ENCODE measurements around the gene MIEF1. TPM values are rescaled to one million over a fixed set of nuclear protein-coding genes. Genes with fewer than 3 reads are reported as not detected.

Gene MIEF1
- polyA plus RNA-seq, 1 of the 3 experiments (the other 2 are of a cell fraction), result 7.5 TPM

GRCh38 chr22:39492186-39492585 lies 9.9 kb upstream of the MIEF1 start:
- H3K4me3 ChIP-seq (ENCODE audit: low read depth in 2 of 2, low read length in 1 of 2), result no peak overlapping the region
- 18% methylated on average over 1 of the region's 3 CpGs for WGBS (ENCODE audit: low lambda C conversion rate)
- H3F3A ChIP-seq (replicated peaks; ENCODE audit: insufficient read depth), result no peaks in the 10 kb centered on the region
- H3K27me3 ChIP-seq (ENCODE audit: insufficient read depth), result no peaks in the 10 kb centered on the region
- H2AFZ ChIP-seq (ENCODE audit: low read depth), result no peak overlapping the region
- no peak overlapping the region for H3K4me2 ChIP-seq
- no peaks in the 10 kb centered on the region for H3K36me3 ChIP-seq (replicated peaks in 1 of 2; ENCODE audit: control insufficient read depth in 1 of 2, insufficient read depth in 2 of 2, low read length in 1 of 2)
- no peak for TF ChIP-seq MEF2A (IDR thresholded peaks at IDR 0.05; ENCODE audit: borderline replicate concordance, low read depth)
- TF ChIP-seq CHD2 (IDR thresholded peaks at IDR 0.05; ENCODE audit: low read length, partially characterized antibody), result no peak
- TF ChIP-seq RFX5 (IDR thresholded peaks at IDR 0.05; ENCODE audit: low read length), result no peak
- TF ChIP-seq POLR2AphosphoS5 (IDR thresholded peaks at IDR 0.05; ENCODE audit: low read depth, low read length), result no peak
- peaks cover 0 to 5% of the 10 kb centered on the region in 2 experiments; a peak in 1 of 4 replicates for H3K4me1 ChIP-seq (ENCODE audit: control insufficient read depth in 1 of 2, insufficient read depth in 2 of 2, low read depth in 1 of 2, low read length in 1 of 2)
- no peaks in the 10 kb centered on the region for H3K9me2 ChIP-seq
- H3K9me3 ChIP-seq, result no peaks in the 10 kb centered on the region
- CTCF ChIA-PET, result interaction anchor here (1.0 to 3.3 kb wide), 3 partner anchors 25 to 37 kb away, joined by 5 to 18 read pairs (median 5); no protein-coding TSS in a partner anchor
- no peak for DNase-seq
- POLR2A ChIA-PET, result no interaction called here
- no peak overlapping the region for H3K9ac ChIP-seq
- H3K27ac ChIP-seq (ENCODE audit: low read depth in 2 of 2, low read length in 1 of 2), result no peak overlapping the region
- no peaks in the 10 kb centered on the region for H4K20me1 ChIP-seq (ENCODE audit: insufficient read depth)
- no peaks in the 10 kb centered on the region for H3K79me2 ChIP-seq (ENCODE audit: insufficient read depth)

GRCh38 chr22:39493759-39494158 lies 8.3 kb upstream of the MIEF1 start:
- TF ChIP-seq MEF2A (IDR thresholded peaks at IDR 0.05; ENCODE audit: borderline replicate concordance, low read depth) (no peak), PBX3 (IDR thresholded peaks at IDR 0.05) (no peak), NRF1 (IDR thresholded peaks at IDR 0.05; ENCODE audit: low read depth, low read length) (no peak), USF1 (IDR thresholded peaks at IDR 0.05; ENCODE audit: borderline replicate concordance, low read depth) (no peak)

GRCh38 chr22:39494471-39495120 lies 7.5 kb upstream of the MIEF1 start:
- 56% methylated on average over 4 of the region's 10 CpGs for WGBS (ENCODE audit: low lambda C conversion rate)
- no peaks in the 10 kb centered on the region for H4K20me1 ChIP-seq (ENCODE audit: insufficient read depth)
- POLR2A ChIA-PET, result no interaction called here
- CTCF ChIA-PET, result interaction anchor here (0.8 to 2.0 kb wide), 11 partner anchors 10 to 95 kb away, joined by 3 to 14 read pairs (median 4); partner anchors contain the start of gene TAB1
- no peaks in the 10 kb centered on the region for H3K9me3 ChIP-seq
- TF ChIP-seq USF1 (IDR thresholded peaks at IDR 0.05; ENCODE audit: borderline replicate concordance, low read depth) (no peak), NFIC (IDR thresholded peaks at IDR 0.05; ENCODE audit: borderline replicate concordance) (no peak), RXRA (IDR thresholded peaks at IDR 0.05; ENCODE audit: borderline replicate concordance, low read depth) (no peak), FOXM1 (IDR thresholded peaks at IDR 0.05; ENCODE audit: low read depth) (no peak), FOXJ3 (CRISPR knock-in tag; IDR thresholded peaks at IDR 0.05) (no peak), USF2 (IDR thresholded peaks at IDR 0.05; ENCODE audit: borderline replicate concordance, low read depth, low read length) (no peak), NRF1 (IDR thresholded peaks at IDR 0.05; ENCODE audit: low read depth, low read length) (no peak), TAF1 (IDR thresholded peaks at IDR 0.05; ENCODE audit: borderline replicate concordance, low read depth, low read length) (no peak)
- H3K27me3 ChIP-seq (ENCODE audit: insufficient read depth), result no peaks in the 10 kb centered on the region
- no peak overlapping the region for H3K27ac ChIP-seq (ENCODE audit: low read depth in 2 of 2, low read length in 1 of 2)
- no peaks in the 10 kb centered on the region for H3K36me3 ChIP-seq (replicated peaks in 1 of 2; ENCODE audit: control insufficient read depth in 1 of 2, insufficient read depth in 2 of 2, low read length in 1 of 2)
- no peaks in the 10 kb centered on the region for H3F3A ChIP-seq (replicated peaks; ENCODE audit: insufficient read depth)
- H3K4me1 ChIP-seq (ENCODE audit: control insufficient read depth in 1 of 2, insufficient read depth in 2 of 2, low read depth in 1 of 2, low read length in 1 of 2), result peaks cover 0 to 12% of the 10 kb centered on the region in 2 experiments; a peak in 1 of 4 replicates
- no peak overlapping the region for H3K4me3 ChIP-seq (ENCODE audit: low read depth in 2 of 2, low read length in 1 of 2)
- no peak overlapping the region for H2AFZ ChIP-seq (ENCODE audit: low read depth)
- H3K9me2 ChIP-seq, result no peaks in the 10 kb centered on the region
- H3K9ac ChIP-seq, result no peak overlapping the region
- no peak overlapping the region for H3K4me2 ChIP-seq
- no peak for DNase-seq
- H3K79me2 ChIP-seq (ENCODE audit: insufficient read depth), result no peaks in the 10 kb centered on the region

More at GRCh38 chr22:39493759-39494158, 8.3 kb upstream of the MIEF1 start:
- Histone ChIP-seq H3K27ac (ENCODE audit: low read depth in 2 of 2, low read length in 1 of 2) (no peak overlapping the region), H3K9me3 (no peaks in the 10 kb centered on the region), H3K4me1 (ENCODE audit: control insufficient read depth in 1 of 2, insufficient read depth in 2 of 2, low read depth in 1 of 2, low read length in 1 of 2) (peaks cover 0 to 10% of the 10 kb centered on the region in 2 experiments; a peak in 1 of 4 replicates), H3F3A (replicated peaks; ENCODE audit: insufficient read depth) (no peaks in the 10 kb centered on the region), H3K4me3 (ENCODE audit: low read depth in 2 of 2, low read length in 1 of 2) (no peak overlapping the region), H3K27me3 (ENCODE audit: insufficient read depth) (no peaks in the 10 kb centered on the region), H3K9me2 (no peaks in the 10 kb centered on the region), H4K20me1 (ENCODE audit: insufficient read depth) (no peaks in the 10 kb centered on the region), H3K36me3 (replicated peaks in 1 of 2; ENCODE audit: control insufficient read depth in 1 of 2, insufficient read depth in 2 of 2, low read length in 1 of 2) (no peaks in the 10 kb centered on the region), H3K79me2 (ENCODE audit: insufficient read depth) (no peaks in the 10 kb centered on the region), H3K4me2 (no peak overlapping the region), H3K9ac (no peak overlapping the region), H2AFZ (ENCODE audit: low read depth) (no peak overlapping the region)
- CTCF ChIA-PET, result interaction anchor here (0.6 to 3.3 kb wide), 18 partner anchors 8 to 144 kb away, joined by 3 to 18 read pairs (median 4); partner anchors contain the start of gene MIEF1
- WGBS (ENCODE audit: low lambda C conversion rate), result 52% methylated on average over 4 of the region's 4 CpGs
- POLR2A ChIA-PET, result interaction anchor here (0.7 kb wide), 1 partner anchor 26 kb away, joined by 3 read pairs; no protein-coding TSS in a partner anchor
- DNase-seq, result no peak
